Neural cell (in vitro differentiated cells): ENCODE measurements around the gene ENTPD1. TPM values are rescaled to one million over a fixed set of nuclear protein-coding genes. Genes with fewer than 3 reads are reported as not detected.
"Not testable (repeated sequence)": the region's sequence is repeated elsewhere in the genome, so short reads cannot be mapped to it uniquely, and the experiment has no call there.

Source experiments
- H2AFZ ChIP-seq: fragments of 200-600, 300-800 bp; sonication (generic), shearing (Covaris generic); 2 replicates; pipeline ENCODE4 v1.6.0; 2014; ENCODE audit warnings: low read depth, mild to moderate bottlenecking, antibody characterized with exemption, low read length, moderate library complexity
- H3F3A ChIP-seq: fragments of 200-600 bp; shearing (Covaris generic); 2 replicates; pipeline ENCODE4 v1.6.1; 2016; ENCODE audit warnings: mild to moderate bottlenecking, moderate library complexity, mixed read lengths, antibody characterized with exemption, low read length; ENCODE audit not compliant: insufficient read depth, poor library complexity, severe bottlenecking
- H3K27ac ChIP-seq: fragments of 200-600, 300-800 bp; sonication (generic), shearing (Covaris generic); 2 replicates; pipeline ENCODE4 v1.5.1; 2014; ENCODE audit warnings: mild to moderate bottlenecking, low read length, moderate library complexity
- H3K27me3 ChIP-seq: fragments of 300-800, 200-600 bp; sonication (generic), shearing (Covaris generic); 2 replicates; pipeline ENCODE4 v1.6.0; 2014; ENCODE audit warnings: mild to moderate bottlenecking, low read depth, low read length, moderate library complexity; ENCODE audit not compliant: insufficient read depth
- H3K36me3 ChIP-seq: fragments of 300-800, 200-600 bp; sonication (generic), shearing (Covaris generic); 2 replicates; pipeline ENCODE4 v1.5.1; 2014; ENCODE audit warnings: mild to moderate bottlenecking, antibody characterized with exemption, low read length, moderate library complexity; ENCODE audit not compliant: insufficient read depth
- H3K4me2 ChIP-seq: fragments of 300-800, 200-600 bp; sonication (generic), shearing (Covaris generic); 2 replicates; pipeline ENCODE4 v1.6.0; 2014; ENCODE audit warnings: mild to moderate bottlenecking, low read length
- H3K4me3 ChIP-seq: fragments of 300-800, 200-600 bp; sonication (generic), shearing (Covaris generic); 2 replicates; pipeline ENCODE4 v1.5.1; 2014; ENCODE audit warnings: mild to moderate bottlenecking, low read length, moderate library complexity
- H3K79me2 ChIP-seq: fragments of 200-600 bp; shearing (Covaris generic); replicated peaks from 2 replicates; pipeline ENCODE4 v1.6.0; 2014; ENCODE audit warnings: mild to moderate bottlenecking, low read length, moderate library complexity; ENCODE audit not compliant: insufficient read depth
- H3K9ac ChIP-seq: fragments of 300-800, 200-600 bp; sonication (generic), shearing (Covaris generic); 2 replicates; pipeline ENCODE4 v1.6.1; 2016; ENCODE audit warnings: mild to moderate bottlenecking, low read length, mixed read lengths
- H3K9me2 ChIP-seq: fragments of 200-600 bp; shearing (Covaris generic); 2 replicates; pipeline ENCODE4 v1.6.1; 2016; ENCODE audit warnings: mild to moderate bottlenecking, low read length, mixed read lengths; ENCODE audit not compliant: insufficient read depth
- H3K9me3 ChIP-seq: fragments of 200-600, 300-800 bp; sonication (generic), shearing (Covaris generic); 2 replicates; pipeline ENCODE4 v1.6.1; 2016; ENCODE audit warnings: mild to moderate bottlenecking, mixed run types, low read length, moderate library complexity, mixed read lengths
- H4K20me1 ChIP-seq: fragments of 200-600 bp; shearing (Covaris generic); 2 replicates; pipeline ENCODE4 v1.6.1; 2016; ENCODE audit warnings: mild to moderate bottlenecking, mixed run types; ENCODE audit not compliant: insufficient read depth
- EP300 ChIP-seq: fragments of 450-650 bp; conservative IDR thresholded peaks from 2 replicates; pipeline ENCODE4 v1.6.1; 2014; ENCODE audit warnings: antibody characterized with exemption, mild to moderate bottlenecking, moderate library complexity; ENCODE audit not compliant: poor library complexity, severe bottlenecking
- EZH2 ChIP-seq: fragments of 200-600, 300-800 bp; shearing (Covaris generic), sonication (generic); IDR thresholded peaks from 2 replicates; pipeline ENCODE4 v1.6.1; 2014; ENCODE audit warnings: antibody characterized with exemption, low read length, borderline replicate concordance, mild to moderate bottlenecking; ENCODE audit not compliant: insufficient read depth, poor library complexity, severe bottlenecking
- MXI1 ChIP-seq: fragments of 450-650 bp; conservative IDR thresholded peaks from 2 replicates; pipeline ENCODE4 v1.6.1; 2014; ENCODE audit warnings: antibody characterized with exemption, mild to moderate bottlenecking; ENCODE audit not compliant: poor library complexity, severe bottlenecking
- POLR2AphosphoS5 ChIP-seq: IDR thresholded peaks from 2 replicates; pipeline ENCODE4 v1.6.1; 2012
- RAD21 ChIP-seq: fragments of 450-650 bp; conservative IDR thresholded peaks from 2 replicates; pipeline ENCODE4 v1.6.1; 2014; ENCODE audit warnings: antibody characterized with exemption, mild to moderate bottlenecking, moderate library complexity
- SMC3 ChIP-seq: fragments of 450-650 bp; conservative IDR thresholded peaks from 2 replicates; pipeline ENCODE4 v1.6.1; 2014; ENCODE audit warnings: antibody characterized with exemption, mild to moderate bottlenecking, moderate library complexity; ENCODE audit not compliant: poor library complexity
- TAF1 ChIP-seq: IDR thresholded peaks from 2 replicates; pipeline ENCODE4 v1.6.1; 2012; ENCODE audit warnings: low read depth
- polyA plus RNA-seq: library from polyadenylated mRNA; depleted of rRNA; stranded (reverse); fragments of >200 nt; gene quantifications from 2 replicates; pipeline ENCODE4 v1.2.3, GENCODE V29; 2014
- TF ChIP-seq, protein P1 (sequence below): IDR thresholded peaks from 2 replicates; pipeline ENCODE4 v1.6.1; 2012; ENCODE audit warnings: borderline replicate concordance
- TF ChIP-seq, protein P2 (sequence below): fragments of 450-650 bp; IDR thresholded peaks from 2 replicates; pipeline ENCODE4 v1.5.1; 2014; ENCODE audit warnings: antibody characterized with exemption, mild to moderate bottlenecking, moderate library complexity; ENCODE audit not compliant: poor library complexity, severe bottlenecking

The ENTPD1 gene
- polyA plus RNA-seq, 1 donor from 2014 or later: 0.57 TPM

DNA sequence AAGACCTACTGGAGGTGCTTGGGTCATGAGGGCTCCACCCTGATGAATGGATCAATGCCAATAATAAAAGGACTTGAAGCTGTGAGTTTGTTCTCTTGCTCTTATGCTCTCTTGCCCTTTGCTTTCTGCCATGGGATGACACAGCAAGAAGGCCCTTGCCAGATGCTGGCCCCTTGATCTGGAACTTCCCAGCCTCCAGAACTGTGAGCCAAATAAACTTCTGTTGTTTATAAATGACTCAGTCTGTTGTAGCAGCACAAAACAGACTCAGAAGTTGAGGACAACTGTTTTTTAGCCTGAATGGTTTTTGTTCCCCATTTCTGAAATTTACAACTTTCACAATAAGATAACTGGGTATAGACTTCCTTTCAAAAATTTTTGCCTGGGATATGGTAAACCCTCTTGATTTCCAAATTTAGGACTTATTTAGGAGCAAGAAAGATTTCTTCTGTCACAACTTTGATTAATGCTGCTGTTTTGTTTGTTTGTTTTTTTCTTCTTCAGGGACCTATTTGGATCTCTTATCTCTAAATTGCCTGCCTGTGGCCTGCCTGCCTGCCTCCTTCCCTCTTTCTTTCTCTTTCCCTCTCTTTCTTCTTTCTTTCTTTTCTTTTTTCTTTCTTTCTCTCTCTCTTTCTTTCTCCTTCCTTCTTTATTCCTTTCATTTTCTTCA, 12.1 kb downstream of the ENTPD1 start:
- Histone ChIP-seq H3K4me2 (no peak overlapping the region), H3K4me3 (no peak overlapping the region), H4K20me1 (no peaks in the 10 kb centered on the region), H3K9ac (no peak overlapping the region), H3K36me3 (no peaks in the 10 kb centered on the region), H3F3A (no peaks in the 10 kb centered on the region), H2AFZ (no peak overlapping the region), H3K27me3 (no peaks in the 10 kb centered on the region), H3K9me3 (no peaks in the 10 kb centered on the region), H3K27ac (no peak overlapping the region), H3K79me2 (no peaks in the 10 kb centered on the region), H3K9me2 (no peaks in the 10 kb centered on the region)
- TF ChIP-seq MXI1: no peak
- no peak for TF ChIP-seq RAD21
- TF ChIP-seq TAF1: no peak
- TF ChIP-seq EP300: no peak
- TF ChIP-seq EZH2: no peak
- TF ChIP-seq POLR2AphosphoS5: no peak
- TF ChIP-seq SMC3: no peak
- TF ChIP-seq, protein P1, sequence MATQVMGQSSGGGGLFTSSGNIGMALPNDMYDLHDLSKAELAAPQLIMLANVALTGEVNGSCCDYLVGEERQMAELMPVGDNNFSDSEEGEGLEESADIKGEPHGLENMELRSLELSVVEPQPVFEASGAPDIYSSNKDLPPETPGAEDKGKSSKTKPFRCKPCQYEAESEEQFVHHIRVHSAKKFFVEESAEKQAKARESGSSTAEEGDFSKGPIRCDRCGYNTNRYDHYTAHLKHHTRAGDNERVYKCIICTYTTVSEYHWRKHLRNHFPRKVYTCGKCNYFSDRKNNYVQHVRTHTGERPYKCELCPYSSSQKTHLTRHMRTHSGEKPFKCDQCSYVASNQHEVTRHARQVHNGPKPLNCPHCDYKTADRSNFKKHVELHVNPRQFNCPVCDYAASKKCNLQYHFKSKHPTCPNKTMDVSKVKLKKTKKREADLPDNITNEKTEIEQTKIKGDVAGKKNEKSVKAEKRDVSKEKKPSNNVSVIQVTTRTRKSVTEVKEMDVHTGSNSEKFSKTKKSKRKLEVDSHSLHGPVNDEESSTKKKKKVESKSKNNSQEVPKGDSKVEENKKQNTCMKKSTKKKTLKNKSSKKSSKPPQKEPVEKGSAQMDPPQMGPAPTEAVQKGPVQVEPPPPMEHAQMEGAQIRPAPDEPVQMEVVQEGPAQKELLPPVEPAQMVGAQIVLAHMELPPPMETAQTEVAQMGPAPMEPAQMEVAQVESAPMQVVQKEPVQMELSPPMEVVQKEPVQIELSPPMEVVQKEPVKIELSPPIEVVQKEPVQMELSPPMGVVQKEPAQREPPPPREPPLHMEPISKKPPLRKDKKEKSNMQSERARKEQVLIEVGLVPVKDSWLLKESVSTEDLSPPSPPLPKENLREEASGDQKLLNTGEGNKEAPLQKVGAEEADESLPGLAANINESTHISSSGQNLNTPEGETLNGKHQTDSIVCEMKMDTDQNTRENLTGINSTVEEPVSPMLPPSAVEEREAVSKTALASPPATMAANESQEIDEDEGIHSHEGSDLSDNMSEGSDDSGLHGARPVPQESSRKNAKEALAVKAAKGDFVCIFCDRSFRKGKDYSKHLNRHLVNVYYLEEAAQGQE: no peak
- TF ChIP-seq, protein P2, sequence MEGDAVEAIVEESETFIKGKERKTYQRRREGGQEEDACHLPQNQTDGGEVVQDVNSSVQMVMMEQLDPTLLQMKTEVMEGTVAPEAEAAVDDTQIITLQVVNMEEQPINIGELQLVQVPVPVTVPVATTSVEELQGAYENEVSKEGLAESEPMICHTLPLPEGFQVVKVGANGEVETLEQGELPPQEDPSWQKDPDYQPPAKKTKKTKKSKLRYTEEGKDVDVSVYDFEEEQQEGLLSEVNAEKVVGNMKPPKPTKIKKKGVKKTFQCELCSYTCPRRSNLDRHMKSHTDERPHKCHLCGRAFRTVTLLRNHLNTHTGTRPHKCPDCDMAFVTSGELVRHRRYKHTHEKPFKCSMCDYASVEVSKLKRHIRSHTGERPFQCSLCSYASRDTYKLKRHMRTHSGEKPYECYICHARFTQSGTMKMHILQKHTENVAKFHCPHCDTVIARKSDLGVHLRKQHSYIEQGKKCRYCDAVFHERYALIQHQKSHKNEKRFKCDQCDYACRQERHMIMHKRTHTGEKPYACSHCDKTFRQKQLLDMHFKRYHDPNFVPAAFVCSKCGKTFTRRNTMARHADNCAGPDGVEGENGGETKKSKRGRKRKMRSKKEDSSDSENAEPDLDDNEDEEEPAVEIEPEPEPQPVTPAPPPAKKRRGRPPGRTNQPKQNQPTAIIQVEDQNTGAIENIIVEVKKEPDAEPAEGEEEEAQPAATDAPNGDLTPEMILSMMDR: no peak

DNA sequence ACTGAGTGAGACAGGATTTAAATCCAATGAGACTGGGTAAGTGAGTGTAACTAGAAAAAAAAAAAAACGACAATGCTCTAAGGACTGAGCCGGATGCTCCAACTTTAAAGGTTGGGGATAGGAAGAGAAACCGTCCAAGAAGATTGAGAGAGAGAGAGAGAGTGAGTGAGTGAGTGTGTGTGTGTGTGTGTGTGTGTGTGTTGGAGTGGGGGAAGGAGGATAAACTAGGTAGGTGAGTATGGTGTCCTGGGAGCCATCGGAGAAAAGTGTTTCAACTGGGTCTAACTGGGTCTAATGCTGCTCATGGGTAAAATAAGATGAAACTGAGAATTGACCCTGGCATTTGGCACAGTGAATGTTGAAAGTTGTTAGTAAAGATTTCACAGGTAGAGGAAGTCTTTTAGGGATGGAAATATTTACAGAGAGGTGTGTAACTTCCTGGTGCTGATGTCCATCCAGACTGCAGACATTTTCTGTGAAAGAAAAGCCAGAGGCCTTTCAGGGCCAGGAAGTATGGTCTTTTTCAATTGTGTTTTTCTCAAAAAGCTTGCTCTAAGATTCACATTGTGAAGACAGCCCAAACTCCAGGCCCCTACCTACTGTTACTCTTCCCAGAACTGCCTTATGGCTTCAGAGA, 14.2 kb downstream of the ENTPD1 start:
- Histone ChIP-seq H3K9me2 (no peaks in the 10 kb centered on the region), H3K4me3 (no peak overlapping the region), H3K27ac (no peak overlapping the region), H3K9ac (no peak overlapping the region), H3K27me3 (no peaks in the 10 kb centered on the region), H3F3A (no peaks in the 10 kb centered on the region), H3K4me2 (no peak overlapping the region), H2AFZ (no peak overlapping the region), H3K36me3 (no peaks in the 10 kb centered on the region), H3K79me2 (no peaks in the 10 kb centered on the region), H4K20me1 (no peaks in the 10 kb centered on the region), H3K9me3 (no peaks in the 10 kb centered on the region)
- TF ChIP-seq EP300 (no peak), TAF1 (no peak), POLR2AphosphoS5 (no peak), MXI1 (no peak), SMC3 (no peak), RAD21 (no peak), EZH2 (no peak)
- TF ChIP-seq, protein P2: no peak
- TF ChIP-seq, protein P1: no peak

DNA sequence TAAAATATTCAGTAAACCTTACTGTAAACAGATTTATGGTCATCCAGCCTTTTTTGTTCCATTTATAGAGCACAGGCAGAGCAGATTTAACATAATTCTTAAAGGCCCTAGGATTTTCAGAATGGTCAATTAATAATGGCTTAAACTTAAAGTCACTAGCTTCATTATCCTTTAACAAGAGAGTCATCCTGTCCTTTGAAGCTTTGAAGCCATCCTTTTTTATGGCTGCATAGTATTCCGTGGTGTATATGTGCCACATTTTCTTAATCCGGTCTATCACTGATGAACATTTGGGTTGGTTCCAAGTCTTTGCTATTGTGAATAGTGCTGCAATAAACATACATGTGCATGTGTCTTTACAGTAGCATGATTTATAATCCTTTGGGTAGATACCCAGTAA, 17.5 kb downstream of the ENTPD1 start:
- not testable (repeated sequence) for H3K9me2 ChIP-seq, H3K9ac ChIP-seq, H3F3A ChIP-seq, H3K79me2 ChIP-seq, H3K27me3 ChIP-seq, H2AFZ ChIP-seq, H4K20me1 ChIP-seq, H3K27ac ChIP-seq, H3K9me3 ChIP-seq, H3K4me2 ChIP-seq, H3K4me3 ChIP-seq, H3K36me3 ChIP-seq
